SU-DHL-6 (cell line): ENCODE data around the gene LYPD6.

Experiments used
- CTCF ChIP-seq: fragments of 200-600 bp; sonication (generic); IDR thresholded peaks from one replicate; pipeline ENCODE4 v1.5.1; 2017; ENCODE audit warnings: antibody characterized with exemption, mild to moderate bottlenecking, low read length, moderate library complexity; ENCODE audit not compliant: insufficient read depth, poor library complexity, severe bottlenecking
- EZH2phosphoT487 ChIP-seq: fragments of 200-600 bp; sonication (generic), shearing (Covaris generic); conservative IDR thresholded peaks from 2 replicates; pipeline ENCODE4 v1.6.1; 2018; ENCODE audit warnings: mild to moderate bottlenecking, antibody characterized with exemption, low read length, moderate library complexity, mixed read lengths

GRCh38 chr2:149400997-149401396, 70.6 kb downstream of the LYPD6 start:
- TF ChIP-seq CTCF (no peak), EZH2phosphoT487 (no peak)
